Neutrophil (primary cell): ENCODE measurements around the gene TMEM233.

Experiments
- H3K27ac ChIP-seq: fragments of 200-600 bp; sonication (generic); 2 replicates; pipeline ENCODE4 v1.5.1; 2016; ENCODE audit warnings: mild to moderate bottlenecking, moderate library complexity
- H3K27me3 ChIP-seq: fragments of 200-600 bp; sonication (generic); 2 replicates; pipeline ENCODE4 v1.6.0; 2016; ENCODE audit warnings: mild to moderate bottlenecking
- H3K36me3 ChIP-seq: fragments of 200-600 bp; sonication (generic); 2 replicates; pipeline ENCODE4 v1.5.1; 2017
- H3K4me1 ChIP-seq, 2 experiments: fragments of 200-600 bp in 1 of 2; sonication (generic) in 1 of 2; 1 replicate in 1 of 2; 2 replicates in 1 of 2; pipeline versions ENCODE4 v1.5.1 to v1.6.1; 2013 to 2016; ENCODE audit warnings: low read depth in 1 of 2, low read length in 1 of 2, mild to moderate bottlenecking in 1 of 2, moderate library complexity in 1 of 2; ENCODE audit not compliant: control insufficient read depth in 1 of 2, insufficient read depth in 1 of 2
- H3K4me3 ChIP-seq, 2 experiments: fragments of 200-600 bp in 1 of 2; sonication (generic) in 1 of 2; 1 replicate in 1 of 2; 2 replicates in 1 of 2; pipeline ENCODE4 v1.5.1; 2013 to 2016; ENCODE audit warnings: low read depth in 1 of 2, low read length in 1 of 2, mild to moderate bottlenecking in 1 of 2, moderate library complexity in 1 of 2
- H3K9me3 ChIP-seq: fragments of 200-600 bp; sonication (generic); 2 replicates; pipeline ENCODE4 v1.5.1; 2016
- CTCF ChIP-seq: fragments of 200-600 bp; sonication (generic); IDR thresholded peaks from 2 replicates; pipeline ENCODE4 v1.5.1; 2016; ENCODE audit warnings: antibody characterized with exemption

The TMEM233 gene

GRCh38 chr12:119660076-119660475 lies 66.5 kb downstream of the TMEM233 start:
- no peaks in the 10 kb centered on the region for H3K9me3 ChIP-seq
- TF ChIP-seq CTCF, result no peak
- H3K27ac ChIP-seq, result no peak overlapping the region
- no peaks in the 10 kb centered on the region for H3K27me3 ChIP-seq
- no peaks in the 10 kb centered on the region for H3K4me1 ChIP-seq
- H3K36me3 ChIP-seq, result no peaks in the 10 kb centered on the region
- H3K4me3 ChIP-seq, result no peak overlapping the region

- TF ChIP-seq CTCF, result no peak
- no peak overlapping the region for H3K4me3 ChIP-seq
- no peaks in the 10 kb centered on the region for H3K9me3 ChIP-seq
- H3K27me3 ChIP-seq, result no peaks in the 10 kb centered on the region
- no peak overlapping the region for H3K27ac ChIP-seq
- no peaks in the 10 kb centered on the region for H3K36me3 ChIP-seq
- peaks cover 12 to 14% of the 10 kb centered on the region in 2 experiments for H3K4me1 ChIP-seq
Observed at GRCh38 chr12:119661882-119662281, 68.3 kb downstream of the TMEM233 start.

- no peak overlapping the region for H3K4me3 ChIP-seq
- no peaks in the 10 kb centered on the region for H3K27me3 ChIP-seq
- no peaks in the 10 kb centered on the region for H3K9me3 ChIP-seq
- no peaks in the 10 kb centered on the region for H3K36me3 ChIP-seq
- no peak overlapping the region for H3K27ac ChIP-seq
- H3K4me1 ChIP-seq, result peaks cover 33 to 35% of the 10 kb centered on the region in 2 experiments
- no peak for TF ChIP-seq CTCF
Observed at GRCh38 chr12:119664642-119665041, 71.1 kb downstream of the TMEM233 start.

GRCh38 chr12:119665164-119665929 lies 71.8 kb downstream of the TMEM233 start:
- no peak for TF ChIP-seq CTCF
- Histone ChIP-seq H3K27me3 (no peaks in the 10 kb centered on the region), H3K27ac (no peak overlapping the region), H3K36me3 (peaks cover 5% of the 10 kb centered on the region), H3K4me3 (no peak overlapping the region), H3K9me3 (no peaks in the 10 kb centered on the region), H3K4me1 (peaks cover 38 to 41% of the 10 kb centered on the region in 2 experiments)

- TF ChIP-seq CTCF, result no peak
- Histone ChIP-seq H3K9me3 (no peaks in the 10 kb centered on the region), H3K27ac (peak overlapping the region; percentile 92), H3K4me1 (peaks cover 39 to 44% of the 10 kb centered on the region in 2 experiments), H3K27me3 (no peaks in the 10 kb centered on the region), H3K36me3 (peaks cover 15% of the 10 kb centered on the region), H3K4me3 (peak overlapping the region in 1 of 2 experiments; percentile 86)
Observed at GRCh38 chr12:119666226-119666795, 72.7 kb downstream of the TMEM233 start.
